PFSK-1 (cell line): ENCODE data around the gene MED9.

ENCODE experiments used
- POLR2AphosphoS5 ChIP-seq: IDR thresholded peaks from 2 replicates; pipeline ENCODE4 v1.6.1; 2012; ENCODE audit warnings: low read depth, mild to moderate bottlenecking, control low read depth, low read length, moderate library complexity
- SIN3A ChIP-seq: IDR thresholded peaks from 2 replicates; pipeline ENCODE4 v1.6.1; 2012; ENCODE audit warnings: mild to moderate bottlenecking, low read length, moderate library complexity, borderline replicate concordance; ENCODE audit not compliant: insufficient read depth
- TAF1 ChIP-seq: IDR thresholded peaks from 2 replicates; pipeline ENCODE4 v1.6.1; 2012; ENCODE audit warnings: low read length, control low read depth, borderline replicate concordance; ENCODE audit not compliant: insufficient read depth
- TF ChIP-seq, protein P1 (sequence below), 2 experiments: IDR thresholded peaks; 2 replicates each; pipeline versions ENCODE4 v1.6.1 to v1.8.0; 2011 to 2012; ENCODE audit warnings: low read depth in 2 of 2, low read length in 2 of 2, control low read depth in 1 of 2, inconsistent platforms in 1 of 2, mild to moderate bottlenecking in 1 of 2, moderate library complexity in 1 of 2; ENCODE audit not compliant: insufficient read depth in 1 of 2

DNA sequence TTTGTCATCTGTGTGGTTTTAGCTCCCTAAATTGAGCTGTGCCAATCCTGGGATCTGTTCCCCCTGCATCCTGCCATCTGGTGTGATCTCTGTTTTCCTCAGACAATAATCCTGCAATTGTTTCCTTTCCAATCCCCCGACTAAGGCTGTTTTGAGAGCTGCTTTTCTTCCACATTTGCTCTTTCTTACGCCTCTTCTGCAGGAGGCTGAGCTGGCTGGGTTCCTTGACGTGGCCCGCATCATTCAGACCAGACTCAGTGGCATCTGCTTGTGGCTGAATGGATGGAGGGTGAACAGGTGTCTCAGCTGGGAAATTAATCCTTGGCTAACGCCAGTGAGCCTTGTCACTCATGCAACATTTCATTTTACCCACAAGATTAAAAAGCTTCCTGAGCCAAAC, 9.8 kb upstream of the MED9 start:
- TF ChIP-seq POLR2AphosphoS5 (no peak), TAF1 (no peak), SIN3A (no peak)
- TF ChIP-seq, protein P1, sequence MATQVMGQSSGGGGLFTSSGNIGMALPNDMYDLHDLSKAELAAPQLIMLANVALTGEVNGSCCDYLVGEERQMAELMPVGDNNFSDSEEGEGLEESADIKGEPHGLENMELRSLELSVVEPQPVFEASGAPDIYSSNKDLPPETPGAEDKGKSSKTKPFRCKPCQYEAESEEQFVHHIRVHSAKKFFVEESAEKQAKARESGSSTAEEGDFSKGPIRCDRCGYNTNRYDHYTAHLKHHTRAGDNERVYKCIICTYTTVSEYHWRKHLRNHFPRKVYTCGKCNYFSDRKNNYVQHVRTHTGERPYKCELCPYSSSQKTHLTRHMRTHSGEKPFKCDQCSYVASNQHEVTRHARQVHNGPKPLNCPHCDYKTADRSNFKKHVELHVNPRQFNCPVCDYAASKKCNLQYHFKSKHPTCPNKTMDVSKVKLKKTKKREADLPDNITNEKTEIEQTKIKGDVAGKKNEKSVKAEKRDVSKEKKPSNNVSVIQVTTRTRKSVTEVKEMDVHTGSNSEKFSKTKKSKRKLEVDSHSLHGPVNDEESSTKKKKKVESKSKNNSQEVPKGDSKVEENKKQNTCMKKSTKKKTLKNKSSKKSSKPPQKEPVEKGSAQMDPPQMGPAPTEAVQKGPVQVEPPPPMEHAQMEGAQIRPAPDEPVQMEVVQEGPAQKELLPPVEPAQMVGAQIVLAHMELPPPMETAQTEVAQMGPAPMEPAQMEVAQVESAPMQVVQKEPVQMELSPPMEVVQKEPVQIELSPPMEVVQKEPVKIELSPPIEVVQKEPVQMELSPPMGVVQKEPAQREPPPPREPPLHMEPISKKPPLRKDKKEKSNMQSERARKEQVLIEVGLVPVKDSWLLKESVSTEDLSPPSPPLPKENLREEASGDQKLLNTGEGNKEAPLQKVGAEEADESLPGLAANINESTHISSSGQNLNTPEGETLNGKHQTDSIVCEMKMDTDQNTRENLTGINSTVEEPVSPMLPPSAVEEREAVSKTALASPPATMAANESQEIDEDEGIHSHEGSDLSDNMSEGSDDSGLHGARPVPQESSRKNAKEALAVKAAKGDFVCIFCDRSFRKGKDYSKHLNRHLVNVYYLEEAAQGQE (IDR thresholded peaks at IDR 0.05; ENCODE audit: insufficient read depth in 1 of 2, low read depth in 2 of 2, low read length in 2 of 2) = no peak
